ENCODE data around the gene DSP. TPM values are rescaled to one million over a fixed set of nuclear protein-coding genes. Genes with fewer than 3 reads are reported as not detected.

The DSP gene
- total RNA-seq, 1 donor from 2014 or later, result 80.1 TPM

DNA sequence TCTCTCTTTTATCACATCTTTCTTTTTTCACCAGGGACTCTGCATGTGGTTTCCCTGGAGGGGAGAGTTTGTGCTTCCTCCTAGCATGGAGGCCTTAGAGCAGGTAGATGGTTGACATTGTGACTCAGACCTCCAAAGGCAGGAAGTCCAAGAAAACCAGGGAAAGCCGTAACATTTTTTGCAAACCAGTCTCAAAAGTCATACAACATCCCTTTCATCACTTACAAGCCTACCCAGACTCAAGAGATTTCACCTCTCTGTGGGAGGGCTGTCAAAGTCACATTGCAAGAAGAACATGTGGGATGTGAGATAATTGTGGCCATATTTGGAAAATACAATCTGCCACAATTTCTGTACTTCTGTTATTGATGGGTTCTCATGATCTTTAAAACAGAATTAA, 94.7 kb downstream of the DSP start:
- TF ChIP-seq, protein P1, sequence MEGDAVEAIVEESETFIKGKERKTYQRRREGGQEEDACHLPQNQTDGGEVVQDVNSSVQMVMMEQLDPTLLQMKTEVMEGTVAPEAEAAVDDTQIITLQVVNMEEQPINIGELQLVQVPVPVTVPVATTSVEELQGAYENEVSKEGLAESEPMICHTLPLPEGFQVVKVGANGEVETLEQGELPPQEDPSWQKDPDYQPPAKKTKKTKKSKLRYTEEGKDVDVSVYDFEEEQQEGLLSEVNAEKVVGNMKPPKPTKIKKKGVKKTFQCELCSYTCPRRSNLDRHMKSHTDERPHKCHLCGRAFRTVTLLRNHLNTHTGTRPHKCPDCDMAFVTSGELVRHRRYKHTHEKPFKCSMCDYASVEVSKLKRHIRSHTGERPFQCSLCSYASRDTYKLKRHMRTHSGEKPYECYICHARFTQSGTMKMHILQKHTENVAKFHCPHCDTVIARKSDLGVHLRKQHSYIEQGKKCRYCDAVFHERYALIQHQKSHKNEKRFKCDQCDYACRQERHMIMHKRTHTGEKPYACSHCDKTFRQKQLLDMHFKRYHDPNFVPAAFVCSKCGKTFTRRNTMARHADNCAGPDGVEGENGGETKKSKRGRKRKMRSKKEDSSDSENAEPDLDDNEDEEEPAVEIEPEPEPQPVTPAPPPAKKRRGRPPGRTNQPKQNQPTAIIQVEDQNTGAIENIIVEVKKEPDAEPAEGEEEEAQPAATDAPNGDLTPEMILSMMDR (conservative IDR thresholded peaks at IDR 0.05; ENCODE audit: low read depth, low read length), result no peak
- no peak for DNase-seq (ENCODE audit: low read depth)
- no peak overlapping the region for H3K4me3 ChIP-seq (ENCODE audit: low read depth, low read length)

Other genes starting within 250 kb of the DSP start
- 41.9 and 64.7 TPM in 2 replicates for gene SSR1, start 228.5 kb upstream of the DSP start, total RNA-seq
- 0.22 TPM in 1 of 2 replicates, not detected in the other for gene CAGE1, start 151.9 kb upstream of the DSP start, total RNA-seq
- 9.5 and 20.8 TPM in 2 replicates for gene RIOK1, start 151.9 kb upstream of the DSP start, total RNA-seq
- gene SNRNP48, start 48.5 kb downstream of the DSP start, total RNA-seq, result 8.6 and 9.1 TPM in 2 replicates
- gene BMP6, start 184.4 kb downstream of the DSP start, total RNA-seq, result 0.29 and 1.3 TPM in 2 replicates

Measured in epithelial cell of proximal tubule (primary cell).